Fibroblast of villous mesenchyme (primary cell): ENCODE results near the gene NUP62. TPM values are rescaled to one million over a fixed set of nuclear protein-coding genes. Genes with fewer than 3 reads are reported as not detected.

Experiments
- DNase-seq: peaks from one replicate; pipeline ENCODE4 v3.0.0-alpha.2; 2010; ENCODE audit warnings: low read depth
- H3K4me3 ChIP-seq: 2 replicates; pipeline ENCODE4 v1.5.1; 2011; ENCODE audit warnings: low read depth, mild to moderate bottlenecking, low read length
- total RNA-seq: library from RNA; depleted of rRNA; stranded (reverse); fragments of >200 nt; gene quantifications from 2 replicates; pipeline ENCODE4 v1.2.3, GENCODE V29; 2012
- TF ChIP-seq, protein P1 (sequence below): IDR thresholded peaks from 2 replicates; pipeline ENCODE4 v1.5.1; 2012; ENCODE audit warnings: low read depth, mild to moderate bottlenecking, low read length; ENCODE audit not compliant: insufficient read depth

The NUP62 gene
- total RNA-seq, 1 donor, result 43.2 TPM

DNA sequence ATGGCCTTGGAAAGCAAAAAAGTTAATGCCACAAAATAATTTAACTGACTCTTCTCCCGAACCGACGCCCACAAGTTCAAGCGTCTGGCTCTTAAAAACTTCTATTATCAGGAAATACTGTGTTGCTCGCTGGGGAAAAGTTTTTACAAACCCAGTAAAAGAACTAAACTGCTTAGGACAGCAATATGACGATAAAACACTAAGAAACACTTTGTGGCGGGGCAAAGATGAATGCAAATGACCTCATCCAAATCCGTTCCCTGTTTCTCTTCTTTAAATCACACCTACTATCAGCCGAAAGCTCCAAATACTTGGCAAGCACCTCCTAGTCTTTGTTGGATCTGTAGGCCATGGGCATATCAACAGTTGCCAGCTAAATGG, 26.8 kb upstream of the NUP62 start:
- DNase-seq, result no peak
- TF ChIP-seq, protein P1, sequence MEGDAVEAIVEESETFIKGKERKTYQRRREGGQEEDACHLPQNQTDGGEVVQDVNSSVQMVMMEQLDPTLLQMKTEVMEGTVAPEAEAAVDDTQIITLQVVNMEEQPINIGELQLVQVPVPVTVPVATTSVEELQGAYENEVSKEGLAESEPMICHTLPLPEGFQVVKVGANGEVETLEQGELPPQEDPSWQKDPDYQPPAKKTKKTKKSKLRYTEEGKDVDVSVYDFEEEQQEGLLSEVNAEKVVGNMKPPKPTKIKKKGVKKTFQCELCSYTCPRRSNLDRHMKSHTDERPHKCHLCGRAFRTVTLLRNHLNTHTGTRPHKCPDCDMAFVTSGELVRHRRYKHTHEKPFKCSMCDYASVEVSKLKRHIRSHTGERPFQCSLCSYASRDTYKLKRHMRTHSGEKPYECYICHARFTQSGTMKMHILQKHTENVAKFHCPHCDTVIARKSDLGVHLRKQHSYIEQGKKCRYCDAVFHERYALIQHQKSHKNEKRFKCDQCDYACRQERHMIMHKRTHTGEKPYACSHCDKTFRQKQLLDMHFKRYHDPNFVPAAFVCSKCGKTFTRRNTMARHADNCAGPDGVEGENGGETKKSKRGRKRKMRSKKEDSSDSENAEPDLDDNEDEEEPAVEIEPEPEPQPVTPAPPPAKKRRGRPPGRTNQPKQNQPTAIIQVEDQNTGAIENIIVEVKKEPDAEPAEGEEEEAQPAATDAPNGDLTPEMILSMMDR, result no peak

DNA sequence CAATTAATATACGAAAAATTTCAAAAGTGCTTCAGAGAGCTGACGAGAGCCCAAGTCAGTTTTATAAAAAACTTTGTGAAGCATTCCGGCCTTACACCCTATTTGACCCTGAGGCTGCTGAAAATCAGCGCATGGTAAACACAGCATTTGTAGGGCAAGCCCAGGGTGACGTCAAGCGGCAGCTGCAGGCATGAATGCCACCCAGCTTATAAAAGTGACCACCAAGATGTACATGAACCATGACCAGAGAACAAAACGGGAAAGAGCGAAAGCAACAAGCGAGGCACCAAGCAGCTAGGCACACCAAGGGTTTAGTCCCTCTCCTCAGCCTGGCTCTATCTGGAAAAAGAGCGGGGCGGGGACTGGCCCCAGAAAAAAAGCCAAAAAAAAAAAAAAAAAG, 25.6 kb upstream of the NUP62 start:
- DNase-seq, result peak; percentile 71
- TF ChIP-seq, protein P1, result no peak
- H3K4me3 ChIP-seq, result peak overlapping the region; percentile 21

More for the DNA sequence above, 26.8 kb upstream of the NUP62 start:
- no peak overlapping the region for H3K4me3 ChIP-seq

DNA sequence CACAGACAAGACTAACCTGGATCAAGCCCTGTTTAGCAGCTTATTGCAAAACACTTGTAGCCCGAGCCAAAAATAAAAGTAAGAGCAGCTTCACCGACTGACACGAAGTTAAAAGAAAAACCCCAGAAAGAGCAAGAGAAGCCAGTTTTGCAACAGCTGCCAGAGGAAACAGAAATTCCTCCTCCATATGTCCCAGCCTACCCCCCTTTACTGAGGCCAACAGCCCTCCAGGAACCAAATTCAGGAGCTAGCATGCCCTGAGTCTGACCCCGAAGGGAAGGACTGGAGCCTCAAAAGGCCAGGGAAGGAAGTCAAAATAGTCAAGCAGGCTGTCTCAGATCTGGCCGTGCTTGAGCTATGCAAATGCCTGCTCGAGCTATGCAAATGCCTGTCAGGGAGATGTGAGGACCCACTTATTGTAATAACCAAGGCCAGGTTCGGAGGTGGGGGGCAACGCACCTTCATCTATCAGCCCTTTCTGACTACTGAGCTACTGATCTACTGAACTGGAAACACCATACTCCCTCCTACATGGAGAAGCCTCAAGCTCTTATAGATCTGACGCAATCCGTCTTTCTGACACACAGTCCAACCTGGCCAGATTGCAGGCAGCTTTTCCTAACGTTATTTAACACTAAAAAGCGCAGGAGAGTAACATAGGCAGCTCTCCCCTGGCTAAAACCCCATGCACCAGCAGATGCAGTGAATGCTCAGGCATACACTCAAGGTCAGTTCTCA, 25.0 kb upstream of the NUP62 start:
- H3K4me3 ChIP-seq, result no peak overlapping the region
- peak; percentile 82 for DNase-seq
- TF ChIP-seq, protein P1, result no peak

DNA sequence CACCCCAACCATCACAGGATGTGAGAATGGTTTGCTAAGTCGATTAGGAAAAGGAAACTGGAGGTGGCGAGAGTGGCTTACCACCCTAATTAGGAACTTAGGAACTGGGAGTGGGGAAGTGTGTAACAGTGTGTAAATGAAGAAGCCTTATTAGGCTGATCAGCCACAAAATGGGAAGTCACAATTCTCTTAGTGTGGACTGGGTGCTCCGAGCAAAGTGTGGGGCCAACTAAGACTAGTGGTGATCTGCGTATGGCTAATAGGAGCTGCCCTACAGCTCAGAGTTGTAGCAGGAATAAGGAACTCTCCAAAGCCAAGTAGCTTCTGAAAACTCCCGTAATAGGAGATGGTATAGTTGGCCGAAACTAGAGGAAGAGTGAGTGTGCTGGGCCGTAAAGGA, 24.1 kb upstream of the NUP62 start:
- H3K4me3 ChIP-seq, result no peak overlapping the region
- no peak for DNase-seq
- TF ChIP-seq, protein P1, result no peak

DNA sequence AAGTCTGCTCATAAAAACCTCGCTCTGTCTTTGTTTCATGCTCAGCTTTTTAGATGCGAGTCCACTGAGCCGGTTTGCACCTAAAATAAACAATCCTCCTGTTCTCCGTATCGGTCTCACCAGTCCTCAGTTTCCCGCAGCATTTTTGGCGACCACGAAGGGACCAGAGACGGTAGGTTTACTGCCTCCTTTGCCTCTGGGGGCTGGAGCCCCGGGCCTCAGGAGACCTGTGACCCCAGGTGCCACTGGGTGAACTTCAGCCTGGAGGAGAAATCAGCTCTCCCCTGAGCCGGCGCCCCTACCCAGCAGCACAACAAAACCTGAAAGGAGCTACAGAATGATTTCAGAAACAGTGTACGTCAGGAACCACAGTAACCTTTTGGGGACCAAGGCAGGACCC, 23.6 kb upstream of the NUP62 start:
- DNase-seq, result no peak
- H3K4me3 ChIP-seq, result no peak overlapping the region
- TF ChIP-seq, protein P1, result no peak

DNA sequence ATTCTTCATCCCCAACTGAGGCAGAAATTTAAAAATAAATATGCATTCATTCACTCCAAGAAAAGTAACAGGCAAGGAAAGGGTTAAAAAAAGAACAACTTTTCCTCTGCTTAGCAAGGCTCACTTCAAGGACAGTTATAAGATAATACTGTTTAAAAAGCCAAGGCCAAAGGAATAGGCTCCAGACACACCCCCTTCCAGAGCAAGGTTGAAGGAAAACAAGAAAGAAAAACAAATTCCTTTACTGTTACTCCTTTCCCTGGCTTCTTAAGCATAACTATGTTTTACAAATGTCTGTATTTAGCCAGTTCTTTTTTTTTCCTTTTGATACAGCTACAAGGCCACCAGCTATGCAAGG, 23.2 kb upstream of the NUP62 start:
- TF ChIP-seq, protein P1, result no peak
- H3K4me3 ChIP-seq, result no peak overlapping the region
- DNase-seq, result peak; percentile 62
